ENCODE data around the gene NIM1K.
"Not testable (repeated sequence)": the region's sequence is repeated elsewhere in the genome, so short reads cannot be mapped to it uniquely, and the experiment has no call there.

Gene NIM1K

DNA sequence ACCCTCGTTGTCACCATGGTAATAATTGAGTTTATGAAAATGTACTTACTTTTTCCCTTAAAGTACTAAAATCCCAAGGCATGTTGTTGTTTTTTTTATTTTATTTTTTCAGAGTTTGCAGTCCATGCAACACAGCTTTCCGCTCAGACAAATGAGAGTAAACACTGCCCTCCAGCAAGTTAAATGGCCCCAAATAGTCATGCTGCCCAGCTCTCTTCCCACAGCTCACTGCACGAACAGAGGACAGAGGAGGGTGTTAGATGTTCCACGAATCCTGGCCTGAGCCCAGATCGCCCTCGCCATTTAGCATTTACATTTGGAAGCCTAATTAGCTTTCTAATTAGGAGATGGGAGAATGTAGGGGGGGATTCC is 1.9 kb downstream of the NIM1K start:
- H3K36me3 ChIP-seq (ENCODE audit: insufficient read depth, low read length) = no peaks in the 10 kb centered on the region
- peaks cover 31% of the 10 kb centered on the region for H3K4me1 ChIP-seq (ENCODE audit: insufficient read depth, low read length)
- no peaks in the 10 kb centered on the region for H3K9me3 ChIP-seq (ENCODE audit: low read length)
- peak overlapping the region; percentile 74 for H2AFZ ChIP-seq (ENCODE audit: low read depth, low read length)
- H3K4me3 ChIP-seq (ENCODE audit: low read length) = peak overlapping the region; percentile 55
- no peaks in the 10 kb centered on the region for H3K27me3 ChIP-seq (ENCODE audit: insufficient read depth, low read length)

DNA sequence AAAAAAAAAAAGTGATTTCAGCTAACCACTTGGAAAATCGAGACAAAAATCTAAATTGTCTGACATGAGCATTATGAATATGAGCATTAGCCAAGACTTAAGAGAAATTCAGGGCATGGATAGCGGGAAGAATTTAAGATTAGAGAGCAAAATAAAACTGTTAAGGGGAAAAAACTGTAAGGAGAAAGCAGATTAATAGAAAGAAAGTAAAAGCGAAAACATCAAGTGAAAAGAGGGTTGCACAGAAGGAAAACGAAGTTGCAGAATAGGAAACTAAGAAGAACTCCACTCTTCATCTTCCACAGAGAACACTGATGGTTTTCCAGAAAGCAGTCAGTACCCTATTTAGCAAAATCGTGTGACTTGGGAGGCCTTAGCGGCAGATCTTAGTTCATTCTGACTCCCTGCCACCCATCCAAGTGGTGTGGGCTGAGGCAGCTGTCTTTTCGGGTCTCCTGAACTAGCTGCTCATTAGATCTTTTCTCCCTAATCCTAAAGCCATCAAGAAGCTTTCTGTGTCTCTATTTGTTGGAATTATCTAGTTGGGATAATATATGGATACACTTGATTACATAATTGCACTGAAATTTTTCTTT is 3.7 kb downstream of the NIM1K start:
- Histone ChIP-seq H3K9me3 (ENCODE audit: low read length) (no peaks in the 10 kb centered on the region), H3K27me3 (ENCODE audit: insufficient read depth, low read length) (no peaks in the 10 kb centered on the region), H3K4me3 (ENCODE audit: low read length) (no peak overlapping the region), H3K36me3 (ENCODE audit: insufficient read depth, low read length) (no peaks in the 10 kb centered on the region), H2AFZ (ENCODE audit: low read depth, low read length) (no peak overlapping the region), H3K4me1 (ENCODE audit: insufficient read depth, low read length) (peaks cover 31% of the 10 kb centered on the region)

DNA sequence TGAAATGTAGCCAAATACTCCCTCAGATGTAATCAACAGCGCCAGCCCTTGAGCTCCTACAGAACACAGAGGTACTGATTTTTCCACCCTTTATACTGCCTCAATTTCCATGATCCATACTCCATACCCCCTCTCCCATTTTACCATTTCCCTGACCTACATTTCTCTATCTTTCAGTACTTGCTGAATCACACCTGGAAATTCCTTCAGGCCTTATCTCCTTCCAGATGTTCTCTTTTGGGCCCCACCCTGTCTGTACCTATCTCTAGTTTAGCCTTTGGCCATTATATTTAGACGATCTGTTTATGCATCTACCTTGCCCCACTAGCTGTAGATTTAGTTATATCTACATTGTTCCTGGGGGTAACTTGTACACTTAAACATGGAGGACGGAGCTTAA is 5.5 kb downstream of the NIM1K start:
- Histone ChIP-seq H3K36me3 (ENCODE audit: insufficient read depth, low read length) (no peaks in the 10 kb centered on the region), H3K4me1 (ENCODE audit: insufficient read depth, low read length) (peaks cover 23% of the 10 kb centered on the region), H3K4me3 (ENCODE audit: low read length) (no peak overlapping the region), H3K9me3 (ENCODE audit: low read length) (no peaks in the 10 kb centered on the region), H2AFZ (ENCODE audit: low read depth, low read length) (no peak overlapping the region), H3K27me3 (ENCODE audit: insufficient read depth, low read length) (no peaks in the 10 kb centered on the region)

DNA sequence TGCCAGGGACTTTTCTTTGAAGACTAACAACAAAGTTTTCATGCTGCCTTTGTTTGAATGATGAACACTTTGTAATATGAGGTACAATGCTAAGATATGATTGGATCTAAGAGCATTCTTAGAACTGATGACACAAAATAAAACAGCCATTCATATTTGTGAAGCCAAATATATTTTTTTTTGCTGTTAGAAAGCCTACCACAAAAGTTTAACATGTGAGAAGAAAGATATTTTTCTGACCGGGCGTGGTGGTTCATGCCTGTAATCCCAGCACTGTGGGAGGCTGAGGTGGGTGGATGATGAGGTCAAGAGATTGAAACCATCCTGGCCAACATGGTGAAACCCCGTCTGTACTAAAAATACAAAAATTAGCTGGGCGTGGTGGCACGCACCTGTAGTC is 9.4 kb downstream of the NIM1K start:
- not testable (repeated sequence) for H3K4me1 ChIP-seq (ENCODE audit: insufficient read depth, low read length); H3K36me3 ChIP-seq (ENCODE audit: insufficient read depth, low read length); H3K9me3 ChIP-seq (ENCODE audit: low read length); H2AFZ ChIP-seq (ENCODE audit: low read depth, low read length); H3K27me3 ChIP-seq (ENCODE audit: insufficient read depth, low read length); H3K4me3 ChIP-seq (ENCODE audit: low read length)

DNA sequence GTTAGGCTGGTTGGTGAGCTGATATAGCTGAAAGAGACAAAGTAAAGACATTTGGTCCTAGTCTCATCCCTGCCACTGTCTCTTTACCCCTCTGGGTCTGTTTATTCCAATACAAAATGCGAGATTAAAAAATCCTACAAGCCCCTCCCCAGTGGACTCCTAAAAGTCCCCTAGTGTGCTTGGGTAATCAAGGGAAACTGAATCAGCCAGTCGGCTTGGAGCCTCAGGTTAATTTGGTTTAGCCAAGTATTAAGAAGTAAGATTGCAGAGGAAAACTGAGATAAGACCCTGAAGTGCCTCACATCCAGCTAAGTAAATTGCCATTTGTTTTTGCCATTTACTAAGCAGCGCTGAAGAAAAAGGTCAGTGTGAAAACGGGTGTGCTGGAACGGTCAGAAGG is 10.4 kb downstream of the NIM1K start:
- no peak overlapping the region for H3K4me3 ChIP-seq (ENCODE audit: low read length)
- H3K27me3 ChIP-seq (ENCODE audit: insufficient read depth, low read length) = no peaks in the 10 kb centered on the region
- no peaks in the 10 kb centered on the region for H3K9me3 ChIP-seq (ENCODE audit: low read length)
- no peaks in the 10 kb centered on the region for H3K4me1 ChIP-seq (ENCODE audit: insufficient read depth, low read length)
- H3K36me3 ChIP-seq (ENCODE audit: insufficient read depth, low read length) = no peaks in the 10 kb centered on the region
- H2AFZ ChIP-seq (ENCODE audit: low read depth, low read length) = no peak overlapping the region

DNA sequence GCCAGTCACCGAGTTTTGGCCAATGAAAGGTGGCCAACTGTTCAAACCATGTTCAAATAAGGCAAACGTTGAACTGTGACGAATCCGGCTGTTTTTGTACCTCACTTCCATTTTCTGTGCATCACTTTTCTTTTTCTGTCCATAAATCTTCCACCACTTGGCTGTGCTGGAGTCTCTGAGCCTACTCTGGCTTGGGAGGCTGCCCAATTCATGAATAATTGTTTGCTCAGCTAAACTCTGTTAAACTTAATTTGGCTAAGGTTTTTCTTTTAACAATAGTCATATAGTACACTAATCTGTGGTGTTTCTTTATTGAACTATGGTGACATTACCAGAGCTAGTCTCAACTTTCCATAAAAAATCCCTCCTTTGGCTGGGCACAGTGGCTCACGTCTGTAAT is 11.3 kb downstream of the NIM1K start:
- H2AFZ ChIP-seq (ENCODE audit: low read depth, low read length) = no peak overlapping the region
- H3K27me3 ChIP-seq (ENCODE audit: insufficient read depth, low read length) = no peaks in the 10 kb centered on the region
- H3K9me3 ChIP-seq (ENCODE audit: low read length) = no peaks in the 10 kb centered on the region
- peaks cover 3% of the 10 kb centered on the region for H3K4me1 ChIP-seq (ENCODE audit: insufficient read depth, low read length)
- H3K36me3 ChIP-seq (ENCODE audit: insufficient read depth, low read length) = no peaks in the 10 kb centered on the region
- no peak overlapping the region for H3K4me3 ChIP-seq (ENCODE audit: low read length)

DNA sequence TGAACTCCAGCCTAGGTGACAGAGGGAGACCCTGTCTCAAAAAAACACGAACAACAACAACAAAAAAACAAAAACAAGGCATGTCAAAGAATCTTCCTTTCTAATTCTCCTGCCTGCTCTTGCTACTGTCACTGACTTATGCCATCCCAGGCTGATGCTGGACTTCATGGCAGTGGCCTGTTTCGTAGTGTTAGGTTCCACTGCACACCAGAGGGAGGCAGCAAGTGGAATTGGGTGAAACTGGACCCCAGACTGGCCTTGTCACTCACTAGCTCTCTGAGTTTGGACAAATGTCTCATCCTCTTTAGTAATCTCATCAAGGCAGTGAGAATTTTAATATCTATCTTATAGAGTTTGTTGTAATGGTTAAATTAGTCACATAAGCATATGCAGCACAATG is 12.9 kb downstream of the NIM1K start:
- peaks cover 6% of the 10 kb centered on the region for H3K4me1 ChIP-seq (ENCODE audit: insufficient read depth, low read length)
- no peak overlapping the region for H3K4me3 ChIP-seq (ENCODE audit: low read length)
- no peaks in the 10 kb centered on the region for H3K27me3 ChIP-seq (ENCODE audit: insufficient read depth, low read length)
- H3K36me3 ChIP-seq (ENCODE audit: insufficient read depth, low read length) = no peaks in the 10 kb centered on the region
- H3K9me3 ChIP-seq (ENCODE audit: low read length) = no peaks in the 10 kb centered on the region
- H2AFZ ChIP-seq (ENCODE audit: low read depth, low read length) = no peak overlapping the region

DNA sequence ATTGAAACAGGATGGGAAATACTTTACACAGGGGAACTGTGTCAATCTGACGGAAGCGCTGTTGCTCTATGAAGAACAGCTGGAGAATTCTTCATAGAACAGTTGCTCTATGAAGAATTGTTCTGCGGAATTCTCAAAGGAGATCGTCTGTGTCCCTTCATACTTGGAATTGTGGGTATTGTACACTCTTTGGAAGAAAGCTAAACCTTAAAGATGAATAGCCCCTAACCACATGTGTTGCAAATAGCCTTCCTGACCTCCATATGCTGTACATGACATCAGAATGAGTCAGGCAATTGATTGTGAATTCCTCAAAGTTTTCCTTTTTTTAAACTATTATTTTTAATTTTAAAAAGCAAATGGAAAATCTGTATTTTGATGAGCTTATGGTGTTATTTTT is 15.6 kb downstream of the NIM1K start:
- H3K27me3 ChIP-seq (ENCODE audit: insufficient read depth, low read length) = no peaks in the 10 kb centered on the region
- H3K36me3 ChIP-seq (ENCODE audit: insufficient read depth, low read length) = no peaks in the 10 kb centered on the region
- peaks cover 6% of the 10 kb centered on the region for H3K4me1 ChIP-seq (ENCODE audit: insufficient read depth, low read length)
- H2AFZ ChIP-seq (ENCODE audit: low read depth, low read length) = no peak overlapping the region
- H3K4me3 ChIP-seq (ENCODE audit: low read length) = no peak overlapping the region
- no peaks in the 10 kb centered on the region for H3K9me3 ChIP-seq (ENCODE audit: low read length)

DNA sequence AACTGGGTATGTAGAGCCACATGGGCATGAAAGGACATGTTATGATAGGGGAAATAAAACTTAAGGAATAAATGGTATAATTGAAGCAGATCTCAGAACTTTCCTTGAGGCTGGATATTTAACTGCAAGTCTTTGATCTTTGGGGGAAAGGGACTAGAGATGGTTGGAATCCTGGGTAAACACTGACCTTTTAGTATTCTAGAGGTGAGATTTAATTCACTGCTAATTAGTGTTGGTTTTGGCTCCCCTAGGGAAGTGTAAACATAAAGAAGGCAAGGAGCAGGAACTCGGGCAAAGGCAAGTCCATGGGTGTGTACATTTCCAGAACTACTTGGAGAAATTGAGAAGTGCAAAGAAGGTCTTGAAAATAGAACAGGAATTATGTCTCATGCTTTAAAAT is 16.6 kb downstream of the NIM1K start:
- H3K9me3 ChIP-seq (ENCODE audit: low read length) = no peaks in the 10 kb centered on the region
- no peaks in the 10 kb centered on the region for H3K27me3 ChIP-seq (ENCODE audit: insufficient read depth, low read length)
- no peak overlapping the region for H3K4me3 ChIP-seq (ENCODE audit: low read length)
- H3K36me3 ChIP-seq (ENCODE audit: insufficient read depth, low read length) = no peaks in the 10 kb centered on the region
- no peak overlapping the region for H2AFZ ChIP-seq (ENCODE audit: low read depth, low read length)
- peaks cover 6% of the 10 kb centered on the region for H3K4me1 ChIP-seq (ENCODE audit: insufficient read depth, low read length)

DNA sequence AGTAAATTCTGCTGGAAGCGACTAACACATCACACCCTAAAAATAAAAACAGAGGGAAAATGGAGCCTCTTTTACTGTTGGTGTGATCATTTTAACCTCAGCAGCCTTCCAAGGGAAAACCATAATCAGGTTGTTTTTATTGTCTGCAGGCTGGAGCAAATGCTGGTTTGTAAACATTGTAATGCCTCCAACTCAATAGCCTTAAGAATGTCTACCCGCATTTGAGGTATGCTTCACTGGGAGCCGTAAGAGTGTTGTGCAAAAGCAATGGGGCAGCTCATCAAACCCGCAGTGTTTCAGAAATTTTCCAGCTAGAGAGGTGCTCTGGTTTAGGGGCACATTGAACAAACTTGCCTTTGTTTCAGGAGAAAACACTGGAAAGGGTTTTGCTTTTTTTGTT is 17.0 kb downstream of the NIM1K start:
- peaks cover 6% of the 10 kb centered on the region for H3K4me1 ChIP-seq (ENCODE audit: insufficient read depth, low read length)
- no peak overlapping the region for H2AFZ ChIP-seq (ENCODE audit: low read depth, low read length)
- H3K9me3 ChIP-seq (ENCODE audit: low read length) = no peaks in the 10 kb centered on the region
- no peaks in the 10 kb centered on the region for H3K36me3 ChIP-seq (ENCODE audit: insufficient read depth, low read length)
- H3K4me3 ChIP-seq (ENCODE audit: low read length) = no peak overlapping the region
- no peaks in the 10 kb centered on the region for H3K27me3 ChIP-seq (ENCODE audit: insufficient read depth, low read length)

DNA sequence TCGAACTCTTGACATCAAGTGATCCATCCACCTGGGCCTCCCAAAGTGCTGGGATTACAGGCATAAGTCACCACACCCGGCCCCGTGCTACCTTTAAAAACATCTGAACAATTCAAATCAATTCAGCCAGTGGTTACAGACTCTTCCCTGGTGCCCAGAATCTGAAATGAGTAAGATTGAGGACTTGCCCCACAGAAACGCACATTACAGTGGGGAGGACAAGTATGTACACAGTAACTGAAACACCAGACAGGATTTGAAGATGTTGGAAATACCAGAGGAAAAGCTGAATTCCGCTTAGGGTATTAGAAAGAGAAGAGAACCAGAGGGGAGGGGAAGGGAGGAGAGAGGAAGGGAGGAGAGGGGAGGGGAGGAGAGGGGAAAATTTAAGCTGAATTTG is 17.8 kb downstream of the NIM1K start:
- peaks cover 6% of the 10 kb centered on the region for H3K4me1 ChIP-seq (ENCODE audit: insufficient read depth, low read length)
- H3K27me3 ChIP-seq (ENCODE audit: insufficient read depth, low read length) = no peaks in the 10 kb centered on the region
- no peaks in the 10 kb centered on the region for H3K36me3 ChIP-seq (ENCODE audit: insufficient read depth, low read length)
- H3K4me3 ChIP-seq (ENCODE audit: low read length) = no peak overlapping the region
- H3K9me3 ChIP-seq (ENCODE audit: low read length) = no peaks in the 10 kb centered on the region
- H2AFZ ChIP-seq (ENCODE audit: low read depth, low read length) = no peak overlapping the region

DNA sequence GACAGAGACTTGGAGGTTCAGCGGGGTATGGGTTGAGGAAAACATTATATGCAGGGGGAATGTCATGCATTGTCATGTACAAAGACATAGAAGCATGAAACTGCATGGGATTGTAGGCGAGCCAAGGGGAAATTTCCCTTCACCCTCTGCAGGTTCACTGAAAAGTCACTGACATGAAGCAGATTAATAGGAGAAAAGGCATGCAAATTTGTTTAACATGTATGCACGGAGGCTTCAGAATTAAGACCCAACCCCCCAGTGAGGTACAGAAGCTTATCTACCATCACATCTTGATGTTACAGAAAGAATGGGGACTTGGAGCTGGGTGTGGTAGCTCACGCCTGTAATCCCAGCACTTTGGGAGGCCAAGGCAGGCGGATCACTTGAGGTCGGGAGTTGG is 18.5 kb downstream of the NIM1K start:
- no peak overlapping the region for H3K4me3 ChIP-seq (ENCODE audit: low read length)
- H2AFZ ChIP-seq (ENCODE audit: low read depth, low read length) = no peak overlapping the region
- no peaks in the 10 kb centered on the region for H3K9me3 ChIP-seq (ENCODE audit: low read length)

DNA sequence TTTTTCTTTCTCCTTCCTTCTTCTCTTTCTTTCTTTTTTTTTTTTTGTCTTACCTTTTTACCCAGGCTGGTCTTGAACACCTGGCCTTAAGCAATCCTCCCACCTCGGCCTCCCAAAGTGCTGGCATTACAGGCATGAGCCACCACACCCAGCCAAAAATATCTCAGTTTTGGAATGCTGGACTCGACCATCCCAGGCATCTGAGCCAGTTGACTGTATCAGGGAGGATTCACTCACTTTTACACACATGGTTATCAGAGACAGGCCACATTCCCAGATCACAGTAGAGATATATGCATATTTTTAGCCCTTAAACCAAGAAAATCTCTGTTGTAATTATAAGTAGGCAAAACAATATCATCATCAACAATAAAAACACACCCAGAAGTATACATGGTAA is 21.9 kb downstream of the NIM1K start:
- no peak overlapping the region for H3K4me3 ChIP-seq (ENCODE audit: low read length)
- no peaks in the 10 kb centered on the region for H3K4me1 ChIP-seq (ENCODE audit: insufficient read depth, low read length)
- no peaks in the 10 kb centered on the region for H3K9me3 ChIP-seq (ENCODE audit: low read length)
- H3K27me3 ChIP-seq (ENCODE audit: insufficient read depth, low read length) = no peaks in the 10 kb centered on the region
- no peak overlapping the region for H2AFZ ChIP-seq (ENCODE audit: low read depth, low read length)
- no peaks in the 10 kb centered on the region for H3K36me3 ChIP-seq (ENCODE audit: insufficient read depth, low read length)

More for the DNA sequence above, 18.5 kb downstream of the NIM1K start:
- Histone ChIP-seq H3K27me3 (ENCODE audit: insufficient read depth, low read length) (no peaks in the 10 kb centered on the region), H3K4me1 (ENCODE audit: insufficient read depth, low read length) (peaks cover 6% of the 10 kb centered on the region), H3K36me3 (ENCODE audit: insufficient read depth, low read length) (no peaks in the 10 kb centered on the region)

DNA sequence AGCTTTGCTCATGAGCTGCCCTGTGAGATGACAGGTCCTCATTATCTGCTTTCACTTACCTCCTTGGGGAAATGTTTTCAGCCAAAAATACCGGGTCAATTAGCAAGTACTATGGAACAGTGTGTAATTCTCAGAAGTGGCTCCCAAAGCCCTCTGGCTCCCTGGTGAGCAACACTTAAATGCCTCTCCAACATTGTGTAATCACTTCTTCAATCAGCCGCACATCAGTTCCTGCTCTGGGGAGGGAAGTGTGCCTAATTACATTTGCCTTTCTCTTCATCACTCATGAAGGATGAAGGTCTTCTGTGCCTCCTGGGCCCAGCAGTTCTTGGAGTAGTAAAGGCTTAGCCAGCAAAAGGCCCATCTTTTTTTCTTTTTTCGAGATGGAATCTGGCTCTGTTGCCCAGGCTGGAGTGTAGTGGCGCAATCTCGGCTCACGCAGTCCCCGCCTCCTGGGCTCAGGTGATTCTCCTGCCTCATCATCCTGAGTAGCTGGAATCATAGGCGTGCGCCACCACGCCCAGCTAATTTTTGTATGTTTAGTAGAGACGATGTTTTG is 23.1 kb downstream of the NIM1K start:
- H3K36me3 ChIP-seq (ENCODE audit: insufficient read depth, low read length) = no peaks in the 10 kb centered on the region
- H3K27me3 ChIP-seq (ENCODE audit: insufficient read depth, low read length) = no peaks in the 10 kb centered on the region
- H3K4me1 ChIP-seq (ENCODE audit: insufficient read depth, low read length) = no peaks in the 10 kb centered on the region
- H3K9me3 ChIP-seq (ENCODE audit: low read length) = no peaks in the 10 kb centered on the region
- no peak overlapping the region for H3K4me3 ChIP-seq (ENCODE audit: low read length)
- no peak overlapping the region for H2AFZ ChIP-seq (ENCODE audit: low read depth, low read length)
